GM11168 (cell line): ENCODE measurements around the gene KIF23.
"Not testable (repeated sequence)": the region's sequence is repeated elsewhere in the genome, so short reads cannot be mapped to it uniquely, and the experiment has no call there.

ENCODE experiments used
- in situ Hi-C: fragments of 300-500 bp; cut with MboI; formaldehyde crosslinking; loops from one replicate; pipeline ENCODE4 v1.12.0; 2022; ENCODE audit warnings: low sequenced_read_pairs; ENCODE audit not compliant: unreplicated experiment

Gene KIF23

DNA sequence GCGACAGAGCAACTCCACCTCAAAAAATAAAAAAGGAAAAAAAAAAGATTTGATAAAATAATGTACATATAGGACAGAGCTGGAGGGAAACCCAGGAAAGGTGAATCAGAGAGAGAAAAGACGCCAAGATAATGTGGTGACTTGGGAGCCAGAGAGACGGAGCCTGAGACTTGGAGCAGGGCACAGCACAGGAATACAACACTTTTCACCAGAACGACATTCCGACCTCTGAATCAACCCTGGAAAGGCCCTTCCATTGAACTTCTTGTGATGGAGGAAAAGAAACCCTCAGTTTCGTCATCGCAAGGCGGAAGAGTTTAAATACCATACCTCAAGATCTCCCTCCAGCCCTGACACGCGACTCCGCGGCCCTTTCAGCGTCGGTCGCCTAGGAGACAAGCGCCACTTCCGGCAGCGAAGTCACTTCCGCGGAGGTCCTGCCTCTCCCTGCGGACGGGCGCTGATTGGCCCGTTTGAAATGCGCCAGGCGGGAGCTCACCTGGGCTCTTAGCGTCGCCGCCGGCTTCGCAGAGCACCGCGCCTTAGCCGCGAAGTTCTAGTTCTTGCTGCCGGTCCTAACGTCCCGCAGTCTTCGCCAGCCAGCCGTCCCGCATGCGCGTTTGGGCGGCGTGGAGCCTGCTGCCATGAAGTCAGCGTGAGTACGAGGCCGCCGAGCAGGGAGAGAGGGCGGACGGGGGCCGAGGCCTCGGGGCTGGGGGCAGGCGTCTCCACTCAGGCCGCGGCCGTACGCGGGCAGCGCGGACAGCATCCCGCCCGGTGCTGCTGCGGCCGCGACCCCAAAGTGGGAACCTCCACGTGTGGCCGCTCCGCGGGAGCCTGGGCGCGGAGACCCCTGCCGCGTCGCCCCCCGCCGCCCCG is at the start of gene KIF23:
Gene KIF23 (plus strand): TSS at position 528 of the 879 bp plus-strand sequence. CDS start 117 bp downstream, at position 645.
- in situ Hi-C loops: no loop called here

DNA sequence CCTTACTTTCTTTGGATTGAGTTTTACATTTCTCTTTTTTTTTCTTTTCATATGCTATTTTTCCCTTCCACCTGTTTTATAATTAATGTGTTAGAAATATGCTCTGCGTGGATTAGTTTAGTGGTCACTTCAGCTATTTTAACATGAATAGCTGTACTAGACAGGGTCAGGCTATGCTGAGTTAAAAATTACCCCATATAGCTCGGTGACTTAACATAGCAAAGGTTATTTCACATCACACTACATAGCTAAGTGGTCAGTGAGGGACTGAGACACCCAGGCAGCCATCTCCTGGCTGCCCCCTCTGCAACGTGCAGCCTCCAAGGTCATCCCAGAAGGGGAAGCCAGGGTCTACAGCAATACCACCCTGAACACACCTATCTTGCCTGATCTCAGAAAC is 46.9 kb upstream of the KIF23 start:
- in situ Hi-C loops: no loop called here

DNA sequence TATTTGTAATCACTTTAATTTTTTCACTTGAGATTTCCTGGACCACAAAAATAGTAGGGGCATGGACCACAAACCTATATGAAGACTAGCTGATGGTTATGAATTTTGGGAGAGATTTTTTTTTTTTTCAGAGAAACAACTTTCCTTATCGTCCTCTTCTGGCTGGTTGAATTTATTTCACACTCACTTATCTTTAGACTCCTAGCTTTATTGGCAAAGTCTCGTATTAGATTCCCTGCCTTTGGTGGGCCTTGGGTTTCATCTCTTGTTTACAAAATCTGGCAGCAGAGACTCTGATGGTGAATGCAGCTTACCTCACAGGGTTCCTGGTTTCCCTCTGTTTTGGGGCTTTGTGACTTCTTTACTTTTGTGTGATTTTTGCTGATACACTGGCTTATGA is 44.5 kb upstream of the KIF23 start:
- in situ Hi-C loops: no loop called here

- in situ Hi-C loops: no loop called here
Observed at GRCh38 chr15:69373406-69373805, 40.7 kb upstream of the KIF23 start.

DNA sequence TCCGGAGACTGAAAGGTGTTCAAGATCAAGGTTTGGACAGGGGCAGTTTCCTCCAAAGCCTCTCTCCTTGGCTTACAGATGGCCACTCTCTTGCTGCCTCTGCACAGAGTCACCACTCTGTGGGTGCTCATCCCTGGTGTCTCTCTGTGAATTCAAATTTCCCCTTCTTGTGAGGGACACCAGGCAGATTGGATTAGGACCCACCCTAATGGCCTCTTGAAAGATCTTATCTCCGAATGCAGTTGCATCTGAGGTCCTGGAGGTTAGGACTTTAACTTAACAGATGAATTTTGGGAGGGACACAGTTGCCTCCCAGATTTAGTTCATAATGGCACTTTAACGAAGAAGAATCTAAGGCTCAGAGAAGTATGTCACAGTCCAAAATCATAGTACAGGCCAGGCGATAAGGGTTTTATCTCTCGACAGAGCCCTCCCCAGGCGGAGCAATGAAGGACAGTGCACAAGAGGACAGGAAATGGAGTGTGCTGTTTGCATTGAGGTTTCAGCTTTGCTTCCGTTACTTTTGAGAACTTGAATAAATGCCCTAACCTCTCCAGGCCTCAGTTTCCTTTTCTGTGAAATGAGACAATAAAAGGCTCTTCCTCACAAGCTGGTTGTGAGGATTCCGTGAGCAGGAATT is 38.9 kb upstream of the KIF23 start:
- in situ Hi-C loops: no loop called here

DNA sequence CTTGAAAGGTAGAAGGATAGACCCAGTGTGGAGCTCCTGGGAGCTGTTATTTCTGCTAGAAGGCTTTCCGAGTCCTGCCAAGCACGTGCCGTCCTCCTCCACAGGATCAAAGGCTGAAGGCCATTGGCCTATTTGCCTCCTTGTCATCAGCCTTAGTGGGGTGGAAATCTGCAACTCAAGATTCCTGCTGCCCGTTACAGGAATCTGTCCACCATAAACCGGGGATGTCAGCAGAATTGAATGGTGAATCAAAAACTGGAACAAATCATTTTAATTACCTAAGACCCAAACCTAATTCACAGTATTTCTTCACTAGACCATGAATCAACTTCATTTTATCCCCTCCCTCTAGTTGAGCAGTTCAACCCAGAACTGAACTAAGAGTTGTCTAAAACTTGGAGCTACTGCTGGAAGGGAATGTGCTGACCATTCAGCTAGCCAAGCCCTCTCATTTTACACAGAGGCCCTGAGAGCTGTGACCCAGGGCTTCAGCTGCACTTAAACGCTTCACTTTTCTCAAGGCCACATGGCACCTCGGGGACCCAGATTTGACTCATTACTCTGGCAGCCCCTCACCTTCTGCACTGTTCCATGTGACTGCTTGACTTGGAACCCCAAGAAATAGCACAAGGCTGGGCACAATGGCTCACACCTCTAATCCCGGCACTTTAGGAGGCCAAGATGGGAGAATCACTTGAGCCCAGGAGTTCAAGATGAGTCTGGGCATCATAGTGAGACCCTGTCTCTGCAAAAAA is 36.8 kb upstream of the KIF23 start:
- in situ Hi-C loops: no loop called here

GRCh38 chr15:69380100-69380725 is 33.9 kb upstream of the KIF23 start:
- in situ Hi-C loops: no loop called here

DNA sequence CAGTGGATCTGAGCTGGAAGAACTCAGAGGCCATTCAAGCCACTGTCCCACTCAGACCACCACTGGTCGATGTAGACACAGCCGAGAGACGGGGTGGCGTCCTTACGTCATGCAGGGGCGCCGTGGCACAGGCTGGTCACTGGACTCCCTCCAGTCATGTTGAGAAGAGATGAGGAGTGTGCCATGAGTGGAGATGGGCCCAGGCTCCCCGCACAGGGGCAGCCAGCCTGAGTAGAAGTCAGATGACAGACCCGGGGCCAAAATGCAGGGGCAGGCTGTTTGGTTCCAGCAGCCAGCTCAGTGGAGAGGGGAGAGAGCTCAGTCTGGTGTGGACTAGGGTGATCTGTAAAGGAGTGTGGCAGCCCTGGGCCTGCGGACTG is 33.4 kb upstream of the KIF23 start:
- in situ Hi-C loops: no loop called here

DNA sequence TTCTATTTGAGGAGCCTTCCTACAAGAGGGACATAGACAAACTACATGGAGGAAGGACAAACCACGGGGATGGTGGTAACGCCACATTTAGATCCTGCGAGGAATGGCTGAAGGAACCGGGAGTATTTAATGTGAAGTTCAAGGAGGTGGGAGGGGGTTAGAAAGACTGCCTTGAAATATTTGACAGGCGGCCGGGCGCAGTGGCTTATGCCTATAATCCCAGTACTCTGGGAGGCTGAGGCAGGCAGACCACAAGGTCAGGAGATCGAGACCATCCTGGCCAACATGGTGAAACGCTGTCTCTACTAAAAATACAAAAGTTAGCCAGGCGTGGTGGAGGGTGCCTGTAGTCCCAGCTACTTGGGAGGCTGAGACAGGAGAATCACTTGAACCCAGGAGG is 32.0 kb upstream of the KIF23 start:
- in situ Hi-C loops: not testable (repeated sequence)

GRCh38 chr15:69384066-69384465 is 30.1 kb upstream of the KIF23 start:
- in situ Hi-C loops: not testable (repeated sequence)

- in situ Hi-C loops: no loop called here
Observed at GRCh38 chr15:69384626-69385598, 29.2 kb upstream of the KIF23 start.

DNA sequence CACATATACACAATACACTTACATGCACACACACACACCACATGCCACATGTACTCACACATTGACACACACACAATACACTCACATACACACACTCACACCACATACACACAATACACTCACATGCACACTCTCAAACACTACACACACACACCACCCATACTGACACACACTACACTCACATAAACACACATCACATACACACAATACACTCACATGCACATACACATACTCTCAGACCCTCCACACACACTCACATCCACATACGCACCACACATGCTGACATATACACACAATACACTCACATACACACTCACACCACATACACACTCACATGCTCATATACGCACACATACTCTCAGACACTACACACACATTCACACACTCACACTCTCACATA is 28.3 kb upstream of the KIF23 start:
- in situ Hi-C loops: no loop called here

DNA sequence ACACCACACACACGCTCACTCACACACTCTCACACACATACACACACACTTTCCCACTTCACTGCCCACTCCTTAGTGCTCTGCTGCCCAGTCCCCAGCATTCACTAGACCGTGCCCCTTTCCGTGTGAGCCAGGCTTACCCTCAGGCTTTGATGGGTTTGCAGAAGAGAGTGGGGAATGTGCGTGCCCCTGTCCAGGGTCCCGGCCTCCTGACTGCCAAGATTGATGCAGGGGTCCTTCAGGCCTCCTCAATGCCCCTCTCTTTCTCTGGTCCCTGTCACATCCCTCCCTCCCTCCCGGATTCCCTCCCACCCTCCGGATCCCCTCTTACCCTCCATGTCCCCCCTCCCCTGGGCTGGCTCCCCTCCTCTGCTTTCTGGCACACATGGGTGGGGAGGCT is 27.9 kb upstream of the KIF23 start:
- in situ Hi-C loops: no loop called here

DNA sequence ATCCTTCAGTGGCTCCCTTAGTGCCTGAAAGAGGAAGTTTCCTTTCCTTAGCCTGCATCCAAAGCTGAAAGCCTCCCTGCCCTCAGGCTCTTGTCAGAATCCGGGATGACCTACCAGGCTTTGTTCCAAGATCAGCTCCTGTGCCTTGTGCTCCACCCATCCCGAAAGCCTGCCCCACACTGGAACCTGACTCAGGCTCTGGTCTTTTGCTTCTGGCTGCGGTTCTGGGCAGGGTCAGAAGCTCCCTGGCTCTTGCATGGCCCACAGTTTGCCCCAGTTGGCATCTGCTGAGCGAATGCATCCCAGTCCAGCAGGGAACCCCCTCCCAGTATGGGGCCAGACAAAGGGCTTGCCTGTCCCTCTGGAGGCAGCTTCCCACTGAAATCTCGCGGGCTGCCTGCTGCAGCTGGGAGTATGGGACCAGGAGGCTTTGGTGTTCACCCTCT is 25.9 kb upstream of the KIF23 start:
- in situ Hi-C loops: no loop called here

GRCh38 chr15:69389426-69389825 is 24.7 kb upstream of the KIF23 start:
- in situ Hi-C loops: no loop called here

- in situ Hi-C loops: no loop called here
Observed at GRCh38 chr15:69390575-69390974, 23.6 kb upstream of the KIF23 start.

GRCh38 chr15:69391046-69391757 is 22.9 kb upstream of the KIF23 start:
- in situ Hi-C loops: no loop called here

- in situ Hi-C loops: no loop called here
Observed at GRCh38 chr15:69392352-69392751, 21.8 kb upstream of the KIF23 start.
